PC-9 (cell line): ENCODE measurements around the gene TMCC1. TPM values are rescaled to one million over a fixed set of nuclear protein-coding genes. Genes with fewer than 3 reads are reported as not detected.

Experiments used
- BruUV-seq: library from RNA; stranded (reverse); fragments of 400-500 nt; replicated peaks from 2 replicates; lab custom pipeline; 2021; lab: Mats Ljungman, UMichigan
- CTCF ChIA-PET: fragments of 300-600 bp; sonication (Branson Sonifier 250); formaldehyde crosslinking; loops from one replicate; lab custom pipeline; 2022; ENCODE audit warnings: antibody characterized with exemption; lab: Charles Lee
- POLR2A ChIA-PET: fragments of 300-600 bp; sonication (Branson Sonifier 250); formaldehyde crosslinking; loops from one replicate; lab custom pipeline; 2022; ENCODE audit warnings: antibody characterized with exemption; ENCODE audit not compliant: unreplicated experiment; lab: Charles Lee
- DNase-seq, 2 experiments: peaks; one replicate each; pipeline versions ENCODE4 v3.0.0 to v3.0.0-alpha.2; 2015 to 2022; ENCODE audit warnings: mixed read lengths in 1 of 2
- H2AFZ ChIP-seq: fragments of 200-600 bp; sonication (generic); 2 replicates; pipeline ENCODE4 v1.8.1; 2017; ENCODE audit warnings: antibody characterized with exemption
- H3F3A ChIP-seq: fragments of 200-600 bp; sonication (generic); 2 replicates; pipeline ENCODE4 v1.8.1; 2017; ENCODE audit warnings: antibody characterized with exemption, mild to moderate bottlenecking, low read depth; ENCODE audit not compliant: insufficient read depth
- H3K27ac ChIP-seq: fragments of 200-600 bp; sonication (generic); 2 replicates; pipeline ENCODE4 v1.6.1; 2016; ENCODE audit warnings: mixed run types
- H3K27me3 ChIP-seq: fragments of 200-600 bp; sonication (generic); 2 replicates; pipeline ENCODE4 v1.6.1; 2016; ENCODE audit warnings: low read depth, mixed run types; ENCODE audit not compliant: insufficient read depth
- H3K36me3 ChIP-seq: fragments of 200-600 bp; sonication (generic); 2 replicates; pipeline ENCODE4 v1.6.1; 2016; ENCODE audit warnings: low read depth, mixed run types
- H3K4me1 ChIP-seq: fragments of 200-600 bp; sonication (generic); replicated peaks from 2 replicates; pipeline ENCODE4 v1.6.1; 2016; ENCODE audit warnings: mixed run types; ENCODE audit not compliant: insufficient read depth
- H3K4me2 ChIP-seq: fragments of 200-600 bp; sonication (generic); 2 replicates; pipeline ENCODE4 v1.6.1; 2017; ENCODE audit warnings: mixed run types
- H3K4me3 ChIP-seq: fragments of 200-600 bp; sonication (generic); 2 replicates; pipeline ENCODE4 v1.6.1; 2016; ENCODE audit warnings: mixed run types
- H3K79me2 ChIP-seq: fragments of 200-600 bp; sonication (generic); 2 replicates; pipeline ENCODE4 v1.6.1; 2017; ENCODE audit warnings: low read depth, mixed run types
- H3K9me2 ChIP-seq: fragments of 200-600 bp; sonication (generic); 2 replicates; pipeline ENCODE4 v1.8.1; 2017; ENCODE audit warnings: mild to moderate bottlenecking; ENCODE audit not compliant: insufficient read depth
- H3K9me3 ChIP-seq: fragments of 200-600 bp; sonication (generic); 2 replicates; pipeline ENCODE4 v1.8.1; 2016; ENCODE audit warnings: low read depth; ENCODE audit not compliant: insufficient read depth
- H4K20me1 ChIP-seq: fragments of 200-600 bp; sonication (generic); 2 replicates; pipeline ENCODE4 v1.8.1; 2017; ENCODE audit not compliant: insufficient read depth
- EZH2 ChIP-seq: fragments of 200-600 bp; sonication (generic); IDR thresholded peaks from 2 replicates; pipeline ENCODE4 v1.8.0; 2017; ENCODE audit warnings: antibody characterized with exemption, low read depth
- intact Hi-C: fragments of 100-400 bp; cut with micrococcal nuclease; formaldehyde crosslinking; loops from one replicate; pipeline ENCODE4 v1.10.0; 2022; ENCODE audit not compliant: unreplicated experiment
- total RNA-seq: library from RNA; stranded (reverse); gene quantifications from 2 replicates; pipeline ENCODE4 v1.2.3, GENCODE V29; 2021
- TF ChIP-seq, protein P1 (sequence below): fragments of 200-600 bp; sonication (generic); conservative IDR thresholded peaks from 2 replicates; pipeline ENCODE4 v1.6.1; 2017; ENCODE audit warnings: mixed run types, antibody characterized with exemption, mild to moderate bottlenecking, moderate library complexity

The TMCC1 gene
- total RNA-seq, 1 experiment from 2014 or later: 41.4 TPM

DNA sequence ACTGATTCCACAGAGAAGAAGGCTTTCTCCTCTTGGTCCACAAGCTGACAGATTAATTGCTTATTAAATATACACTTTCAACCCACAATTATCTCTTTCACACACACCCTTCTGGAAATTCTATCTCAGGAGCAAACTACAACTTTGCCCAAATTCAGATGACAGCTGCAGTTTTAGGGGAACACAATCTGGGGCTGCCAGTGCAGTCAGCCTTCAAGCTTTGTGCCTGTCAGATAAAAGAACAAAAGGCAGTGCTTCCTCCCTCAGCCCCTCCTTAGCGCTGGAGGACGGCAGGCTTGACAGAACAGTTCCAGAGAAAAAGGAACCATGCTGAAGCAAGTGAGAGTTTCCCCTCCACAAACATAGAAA, 99.6 kb downstream of the TMCC1 start:
- H3F3A ChIP-seq: peaks cover 63% of the 10 kb centered on the region
- POLR2A ChIA-PET: interaction anchor here (0.5 to 1.1 kb wide), 6 partner anchors 19 to 168 kb away, joined by 4 to 9 read pairs (median 6); no protein-coding TSS in a partner anchor

DNA sequence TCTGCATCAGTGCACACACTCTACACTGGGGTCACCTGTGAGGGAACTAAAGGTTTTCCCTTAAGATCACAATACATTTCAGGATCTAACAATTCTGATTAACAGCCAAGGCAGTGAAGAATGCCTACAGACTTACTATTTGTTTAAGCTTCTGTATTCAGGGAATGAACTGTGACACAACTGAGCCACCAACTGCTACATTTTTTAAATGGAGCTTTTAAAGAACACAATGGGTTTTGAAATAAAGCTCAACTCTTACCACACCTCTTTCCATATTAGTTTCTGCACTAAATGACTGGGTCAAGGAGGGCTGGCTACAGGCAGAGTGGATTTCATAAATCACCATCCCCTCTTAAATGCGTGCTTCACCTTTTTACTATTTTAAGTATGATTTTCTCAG, 100.2 kb downstream of the TMCC1 start:
- POLR2A ChIA-PET: interaction anchor here (0.5 to 1.1 kb wide), 7 partner anchors 19 to 362 kb away, joined by 3 to 9 read pairs (median 5); no protein-coding TSS in a partner anchor
- Histone ChIP-seq H3K4me3 (peak overlapping the region; percentile 96), H3K9me3 (no peaks in the 10 kb centered on the region), H3K4me1 (peaks cover 51% of the 10 kb centered on the region), H3F3A (peaks cover 64% of the 10 kb centered on the region), H3K9me2 (no peaks in the 10 kb centered on the region), H4K20me1 (peaks cover 13% of the 10 kb centered on the region; the same call in 1 of the 2 replicates), H2AFZ (no peak overlapping the region), H3K27ac (peak overlapping the region; percentile 100), H3K27me3 (no peaks in the 10 kb centered on the region), H3K36me3 (no peaks in the 10 kb centered on the region), H3K79me2 (peaks cover 81% of the 10 kb centered on the region), H3K4me2 (peak overlapping the region; percentile 97)
- peak in 1 of 2 experiments; percentile 86 for DNase-seq
- CTCF ChIA-PET: interaction anchor here (0.6 to 1.2 kb wide), 2 partner anchors 19 to 130 kb away, joined by 4 to 35 read pairs; no protein-coding TSS in a partner anchor
- intact Hi-C loops: no loop called here
- TF ChIP-seq EZH2: no peak
- TF ChIP-seq, protein P1, sequence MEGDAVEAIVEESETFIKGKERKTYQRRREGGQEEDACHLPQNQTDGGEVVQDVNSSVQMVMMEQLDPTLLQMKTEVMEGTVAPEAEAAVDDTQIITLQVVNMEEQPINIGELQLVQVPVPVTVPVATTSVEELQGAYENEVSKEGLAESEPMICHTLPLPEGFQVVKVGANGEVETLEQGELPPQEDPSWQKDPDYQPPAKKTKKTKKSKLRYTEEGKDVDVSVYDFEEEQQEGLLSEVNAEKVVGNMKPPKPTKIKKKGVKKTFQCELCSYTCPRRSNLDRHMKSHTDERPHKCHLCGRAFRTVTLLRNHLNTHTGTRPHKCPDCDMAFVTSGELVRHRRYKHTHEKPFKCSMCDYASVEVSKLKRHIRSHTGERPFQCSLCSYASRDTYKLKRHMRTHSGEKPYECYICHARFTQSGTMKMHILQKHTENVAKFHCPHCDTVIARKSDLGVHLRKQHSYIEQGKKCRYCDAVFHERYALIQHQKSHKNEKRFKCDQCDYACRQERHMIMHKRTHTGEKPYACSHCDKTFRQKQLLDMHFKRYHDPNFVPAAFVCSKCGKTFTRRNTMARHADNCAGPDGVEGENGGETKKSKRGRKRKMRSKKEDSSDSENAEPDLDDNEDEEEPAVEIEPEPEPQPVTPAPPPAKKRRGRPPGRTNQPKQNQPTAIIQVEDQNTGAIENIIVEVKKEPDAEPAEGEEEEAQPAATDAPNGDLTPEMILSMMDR: no peak
- BruUV-seq: no TSS peak

More for the DNA sequence above, 99.6 kb downstream of the TMCC1 start:
- Histone ChIP-seq H2AFZ (no peak overlapping the region), H3K4me1 (peaks cover 47% of the 10 kb centered on the region), H3K27ac (peak overlapping the region; percentile 100), H4K20me1 (peaks cover 13% of the 10 kb centered on the region; the same call in 1 of the 2 replicates), H3K4me2 (peak overlapping the region; percentile 97), H3K9me2 (no peaks in the 10 kb centered on the region), H3K9me3 (no peaks in the 10 kb centered on the region), H3K79me2 (peaks cover 75% of the 10 kb centered on the region), H3K36me3 (no peaks in the 10 kb centered on the region), H3K4me3 (peak overlapping the region; percentile 96), H3K27me3 (no peaks in the 10 kb centered on the region)
- TF ChIP-seq EZH2: no peak
- TF ChIP-seq, protein P1: no peak
- CTCF ChIA-PET: interaction anchor here (0.6 to 0.7 kb wide), 2 partner anchors 19 to 66 kb away, joined by 3 to 35 read pairs; no protein-coding TSS in a partner anchor
- DNase-seq: no peak
- intact Hi-C loops: loop anchor here (1.0 kb wide), 2 partner anchors 131 to 167 kb away; no protein-coding TSS in a partner anchor
- BruUV-seq: TSS peak; percentile 79

DNA sequence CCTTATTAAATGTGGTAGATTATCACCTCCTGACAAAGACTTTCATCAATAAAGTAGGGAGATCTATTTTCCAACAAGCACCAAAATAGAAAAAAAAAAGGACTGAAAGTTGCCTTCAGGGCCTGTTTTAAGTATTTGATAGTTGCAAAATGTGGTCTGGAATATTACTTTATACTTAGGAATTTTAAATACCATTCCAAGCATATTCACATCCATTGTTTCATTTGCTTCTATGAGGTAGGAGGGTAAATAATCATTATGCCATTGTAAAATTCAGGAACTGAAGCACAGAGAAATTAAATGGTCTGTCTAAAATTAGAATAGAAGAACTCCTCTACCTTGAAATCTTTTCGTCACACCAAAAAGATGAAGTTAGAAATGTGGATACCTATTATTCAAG, 110.0 kb downstream of the TMCC1 start:
- ChIA-PET CTCF (interaction anchor here (0.5 kb wide), 1 partner anchor 52 kb away, joined by 3 read pairs; no protein-coding TSS in a partner anchor), POLR2A (no interaction called here)
- Histone ChIP-seq H3K9me3 (peaks cover 4% of the 10 kb centered on the region; the same call in 1 of the 2 replicates), H3K79me2 (peaks cover 98% of the 10 kb centered on the region), H3K4me2 (no peak overlapping the region), H3K36me3 (peaks cover 35% of the 10 kb centered on the region), H3F3A (no peaks in the 10 kb centered on the region), H2AFZ (no peak overlapping the region), H3K27me3 (no peaks in the 10 kb centered on the region), H4K20me1 (peaks cover 4% of the 10 kb centered on the region), H3K4me3 (no peak overlapping the region), H3K4me1 (peaks cover 11% of the 10 kb centered on the region; the same call in 1 of the 2 replicates), H3K9me2 (no peaks in the 10 kb centered on the region), H3K27ac (no peak overlapping the region)
- no peak for TF ChIP-seq EZH2
- TF ChIP-seq, protein P1: no peak
- no TSS peak for BruUV-seq
- peak in 1 of 2 experiments; percentile 47 for DNase-seq
- intact Hi-C loops: no loop called here
